ENCODE measurements around the gene FOXP4. TPM values are rescaled to one million over a fixed set of nuclear protein-coding genes. Genes with fewer than 3 reads are reported as not detected.

The FOXP4 gene
- total and polyA plus RNA-seq, 2 donors from 2014 or later, result 14.0 to 33.2 TPM

GRCh38 chr6:41630946-41631345, 84.8 kb downstream of the FOXP4 start:
- no peak for TF ChIP-seq CTCF (IDR thresholded peaks at IDR 0.05; ENCODE audit: borderline replicate concordance, extremely low read depth, insufficient read depth)
- FAIRE-seq (no peak), DNase-seq (no peak)
- intact Hi-C loops (cut with DNase I), result no loop called here
- H3K9me3 ChIP-seq (ENCODE audit: control insufficient read depth in 2 of 3, insufficient read depth in 1 of 3, low read length in 3 of 3), result no peaks in the 10 kb centered on the region
- H3K9ac ChIP-seq (ENCODE audit: low read length in 3 of 3), result no peak overlapping the region
- no peaks in the 10 kb centered on the region for H3K36me3 ChIP-seq (ENCODE audit: control insufficient read depth in 2 of 3, insufficient read depth in 3 of 3, low read length in 3 of 3)
- no peak overlapping the region for H3K4me3 ChIP-seq (ENCODE audit: low read length in 3 of 3)
- peaks cover 0 to 4% (median 2%) of the 10 kb centered on the region in 3 donors for H3K4me1 ChIP-seq (ENCODE audit: control insufficient read depth in 2 of 3, insufficient read depth in 2 of 3, low read depth in 1 of 3, low read length in 3 of 3)
- no peaks in the 10 kb centered on the region for H3K27me3 ChIP-seq (ENCODE audit: control insufficient read depth, insufficient read depth, low read length)
- no peak overlapping the region for H3K27ac ChIP-seq (ENCODE audit: low read depth in 2 of 2, low read length in 2 of 2)

DNA sequence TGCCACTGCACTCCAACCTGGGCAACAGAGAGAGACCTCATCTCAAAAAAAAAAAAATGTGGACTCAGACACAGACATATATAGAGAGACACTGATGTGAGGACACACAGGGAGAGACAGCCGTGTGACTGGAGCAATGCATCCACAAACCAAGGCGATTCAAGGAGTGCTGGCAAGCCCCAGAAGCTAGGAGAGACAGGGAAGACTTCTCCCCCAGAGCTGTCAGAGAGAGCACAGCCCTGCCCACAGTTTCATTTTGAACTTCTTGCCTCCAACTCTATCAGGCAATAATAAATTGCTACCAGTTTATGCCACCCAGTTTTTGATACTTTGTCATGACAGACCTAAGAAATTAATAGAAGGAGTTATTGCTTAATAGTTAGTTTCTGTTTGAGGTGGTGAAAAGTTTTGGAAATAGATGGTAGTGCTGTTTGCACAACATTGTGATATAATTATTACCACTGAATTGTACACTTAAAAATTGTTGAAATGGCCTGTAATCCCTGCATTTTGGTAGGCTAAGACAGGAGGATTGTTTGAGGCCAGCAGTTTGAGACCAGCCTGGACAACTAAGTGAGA, 87.0 kb downstream of the FOXP4 start:
- no peak for FAIRE-seq
- no peak for DNase-seq

GRCh38 chr6:41634657-41635056, 88.5 kb downstream of the FOXP4 start:
- FAIRE-seq, result no peak
- Histone ChIP-seq H3K9me3 (ENCODE audit: control insufficient read depth in 2 of 3, insufficient read depth in 1 of 3, low read length in 3 of 3) (no peaks in the 10 kb centered on the region), H3K4me1 (ENCODE audit: control insufficient read depth in 2 of 3, insufficient read depth in 2 of 3, low read depth in 1 of 3, low read length in 3 of 3) (peaks cover 0 to 5% (median 0%) of the 10 kb centered on the region in 3 donors), H3K27ac (ENCODE audit: low read depth in 2 of 2, low read length in 2 of 2) (no peak overlapping the region), H3K36me3 (ENCODE audit: control insufficient read depth in 2 of 3, insufficient read depth in 3 of 3, low read length in 3 of 3) (no peaks in the 10 kb centered on the region), H3K9ac (ENCODE audit: low read length in 3 of 3) (no peak overlapping the region), H3K4me3 (ENCODE audit: low read length in 3 of 3) (no peak overlapping the region), H3K27me3 (ENCODE audit: control insufficient read depth, insufficient read depth, low read length) (no peaks in the 10 kb centered on the region)
- intact Hi-C loops (cut with DNase I), result no loop called here
- TF ChIP-seq CTCF (IDR thresholded peaks at IDR 0.05; ENCODE audit: borderline replicate concordance, extremely low read depth, insufficient read depth), result no peak
- DNase-seq, result peak; percentile 68 to 90 (median 72)

More for the DNA sequence above, 87.0 kb downstream of the FOXP4 start:
- Histone ChIP-seq H3K36me3 (ENCODE audit: control insufficient read depth in 2 of 3, insufficient read depth in 3 of 3, low read length in 3 of 3) (no peaks in the 10 kb centered on the region), H3K4me1 (ENCODE audit: control insufficient read depth in 2 of 3, insufficient read depth in 2 of 3, low read depth in 1 of 3, low read length in 3 of 3) (peaks cover 0 to 3% (median 0%) of the 10 kb centered on the region in 3 donors), H3K4me3 (ENCODE audit: low read length in 3 of 3) (no peak overlapping the region), H3K9me3 (ENCODE audit: control insufficient read depth in 2 of 3, insufficient read depth in 1 of 3, low read length in 3 of 3) (no peaks in the 10 kb centered on the region), H3K9ac (ENCODE audit: low read length in 3 of 3) (no peak overlapping the region), H3K27ac (ENCODE audit: low read depth in 2 of 2, low read length in 2 of 2) (no peak overlapping the region), H3K27me3 (ENCODE audit: control insufficient read depth, insufficient read depth, low read length) (no peaks in the 10 kb centered on the region)
- intact Hi-C loops (cut with DNase I), result no loop called here
- no peak for TF ChIP-seq CTCF (IDR thresholded peaks at IDR 0.05; ENCODE audit: borderline replicate concordance, extremely low read depth, insufficient read depth)

DNA sequence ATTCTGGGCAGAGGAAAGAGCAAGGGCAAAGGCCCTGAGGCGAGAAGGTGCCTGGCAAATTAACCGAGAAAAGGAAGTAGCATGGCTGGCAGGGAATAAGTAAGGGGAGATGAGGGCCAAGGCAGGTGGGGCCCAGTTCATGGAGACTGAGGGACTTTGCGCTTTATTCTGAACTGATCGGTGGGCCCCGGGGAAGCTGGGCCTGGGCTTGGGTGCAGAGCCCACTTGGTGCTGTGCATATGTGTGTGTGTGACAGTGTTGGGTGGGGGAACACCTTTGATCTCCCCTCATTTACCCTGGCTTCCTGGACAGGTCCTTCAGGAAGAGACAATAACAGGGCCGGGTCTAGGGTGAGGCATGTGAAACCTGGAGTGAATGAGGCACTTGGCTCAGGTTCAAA, 89.2 kb downstream of the FOXP4 start:
- intact Hi-C loops (cut with DNase I), result no loop called here
- Histone ChIP-seq H3K36me3 (ENCODE audit: control insufficient read depth in 2 of 3, insufficient read depth in 3 of 3, low read length in 3 of 3) (no peaks in the 10 kb centered on the region), H3K27ac (ENCODE audit: low read depth in 2 of 2, low read length in 2 of 2) (no peak overlapping the region), H3K9me3 (ENCODE audit: control insufficient read depth in 2 of 3, insufficient read depth in 1 of 3, low read length in 3 of 3) (no peaks in the 10 kb centered on the region), H3K4me1 (ENCODE audit: control insufficient read depth in 2 of 3, insufficient read depth in 2 of 3, low read depth in 1 of 3, low read length in 3 of 3) (peaks cover 0 to 5% (median 0%) of the 10 kb centered on the region in 3 donors), H3K4me3 (ENCODE audit: low read length in 3 of 3) (no peak overlapping the region), H3K9ac (ENCODE audit: low read length in 3 of 3) (no peak overlapping the region), H3K27me3 (ENCODE audit: control insufficient read depth, insufficient read depth, low read length) (no peaks in the 10 kb centered on the region)
- TF ChIP-seq CTCF (IDR thresholded peaks at IDR 0.05; ENCODE audit: borderline replicate concordance, extremely low read depth, insufficient read depth), result no peak
- peak in 1 of 5 donors; percentile 19 for DNase-seq
- no peak for FAIRE-seq

All from kidney (tissue), 14 donors.